ENCODE results near the gene DGKI. TPM values are rescaled to one million over a fixed set of nuclear protein-coding genes. Genes with fewer than 3 reads are reported as not detected.

DGKI gene
- total RNA-seq, 1 experiment from 2014 or later = 0.15 TPM

DNA sequence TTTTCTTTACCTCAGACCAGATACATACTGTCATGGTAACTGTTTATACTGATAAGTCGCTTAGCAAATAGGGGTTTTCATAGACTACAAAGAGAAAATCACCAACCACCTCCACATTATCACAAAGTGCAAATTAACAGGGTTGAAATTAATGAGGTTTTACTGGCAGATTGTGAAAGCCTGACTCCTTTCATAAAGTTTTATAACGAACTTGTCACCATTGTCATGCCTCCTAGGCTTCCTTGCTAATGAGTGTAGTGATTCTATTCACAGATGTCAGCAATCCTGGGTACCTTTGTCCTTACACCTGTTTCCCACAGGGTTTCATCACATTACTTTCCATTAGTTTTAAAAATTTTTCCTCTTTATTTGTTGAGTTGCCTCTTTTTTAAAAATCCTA lies 361.0 kb downstream of the DGKI start (continued):
- TF ChIP-seq, protein P1, sequence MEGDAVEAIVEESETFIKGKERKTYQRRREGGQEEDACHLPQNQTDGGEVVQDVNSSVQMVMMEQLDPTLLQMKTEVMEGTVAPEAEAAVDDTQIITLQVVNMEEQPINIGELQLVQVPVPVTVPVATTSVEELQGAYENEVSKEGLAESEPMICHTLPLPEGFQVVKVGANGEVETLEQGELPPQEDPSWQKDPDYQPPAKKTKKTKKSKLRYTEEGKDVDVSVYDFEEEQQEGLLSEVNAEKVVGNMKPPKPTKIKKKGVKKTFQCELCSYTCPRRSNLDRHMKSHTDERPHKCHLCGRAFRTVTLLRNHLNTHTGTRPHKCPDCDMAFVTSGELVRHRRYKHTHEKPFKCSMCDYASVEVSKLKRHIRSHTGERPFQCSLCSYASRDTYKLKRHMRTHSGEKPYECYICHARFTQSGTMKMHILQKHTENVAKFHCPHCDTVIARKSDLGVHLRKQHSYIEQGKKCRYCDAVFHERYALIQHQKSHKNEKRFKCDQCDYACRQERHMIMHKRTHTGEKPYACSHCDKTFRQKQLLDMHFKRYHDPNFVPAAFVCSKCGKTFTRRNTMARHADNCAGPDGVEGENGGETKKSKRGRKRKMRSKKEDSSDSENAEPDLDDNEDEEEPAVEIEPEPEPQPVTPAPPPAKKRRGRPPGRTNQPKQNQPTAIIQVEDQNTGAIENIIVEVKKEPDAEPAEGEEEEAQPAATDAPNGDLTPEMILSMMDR (IDR thresholded peaks at IDR 0.05 in 2 of 3, conservative IDR thresholded peaks at IDR 0.05 in 1 of 3; ENCODE audit: borderline replicate concordance in 1 of 3, insufficient read depth in 1 of 3, low read depth in 2 of 3, low read length in 2 of 3) = no peak
- TF ChIP-seq SRF (IDR thresholded peaks at IDR 0.05; ENCODE audit: low read depth) (no peak), POLR2A (IDR thresholded peaks at IDR 0.05; ENCODE audit: borderline replicate concordance, extremely low read depth, insufficient read depth, insufficient read length) (no peak), EZH2 (IDR thresholded peaks at IDR 0.05) (no peak), CEBPB (IDR thresholded peaks at IDR 0.05; ENCODE audit: low read depth) (no peak)
- TF ChIP-seq, protein P2, sequence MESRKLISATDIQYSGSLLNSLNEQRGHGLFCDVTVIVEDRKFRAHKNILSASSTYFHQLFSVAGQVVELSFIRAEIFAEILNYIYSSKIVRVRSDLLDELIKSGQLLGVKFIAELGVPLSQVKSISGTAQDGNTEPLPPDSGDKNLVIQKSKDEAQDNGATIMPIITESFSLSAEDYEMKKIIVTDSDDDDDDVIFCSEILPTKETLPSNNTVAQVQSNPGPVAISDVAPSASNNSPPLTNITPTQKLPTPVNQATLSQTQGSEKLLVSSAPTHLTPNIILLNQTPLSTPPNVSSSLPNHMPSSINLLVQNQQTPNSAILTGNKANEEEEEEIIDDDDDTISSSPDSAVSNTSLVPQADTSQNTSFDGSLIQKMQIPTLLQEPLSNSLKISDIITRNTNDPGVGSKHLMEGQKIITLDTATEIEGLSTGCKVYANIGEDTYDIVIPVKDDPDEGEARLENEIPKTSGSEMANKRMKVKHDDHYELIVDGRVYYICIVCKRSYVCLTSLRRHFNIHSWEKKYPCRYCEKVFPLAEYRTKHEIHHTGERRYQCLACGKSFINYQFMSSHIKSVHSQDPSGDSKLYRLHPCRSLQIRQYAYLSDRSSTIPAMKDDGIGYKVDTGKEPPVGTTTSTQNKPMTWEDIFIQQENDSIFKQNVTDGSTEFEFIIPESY (IDR thresholded peaks at IDR 0.05; ENCODE audit: extremely low read depth, insufficient replicate concordance, low read length) = no peak

DNA sequence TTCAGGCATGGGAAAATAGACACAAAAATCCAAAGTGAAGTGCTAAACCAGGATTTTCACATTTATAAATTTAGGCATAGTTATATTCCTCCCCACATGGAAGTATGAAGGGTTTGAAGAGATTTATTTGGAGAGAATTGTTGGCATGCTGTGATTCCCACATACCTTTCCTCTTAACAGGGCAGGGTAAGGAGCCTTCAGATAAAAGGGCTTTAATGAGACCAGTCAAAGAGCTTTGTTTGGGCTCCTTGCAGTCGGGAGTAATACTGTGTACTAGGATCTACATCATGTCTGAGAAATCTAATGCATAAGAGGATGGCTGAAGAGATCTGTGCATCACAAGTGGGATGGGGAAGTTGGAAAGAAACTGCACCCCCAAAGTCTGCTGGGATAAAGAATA lies 362.4 kb downstream of the DGKI start:
- Histone ChIP-seq H2AFZ (ENCODE audit: low read depth, low read length, poor library complexity, severe bottlenecking) (no peak overlapping the region), H3K4me3 (replicated peaks in 1 of 2; ENCODE audit: low read depth in 1 of 2, low read length in 2 of 2) (no peak overlapping the region), H4K20me1 (ENCODE audit: insufficient read depth) (no peaks in the 10 kb centered on the region), H3K27me3 (ENCODE audit: insufficient read depth, low read length) (no peaks in the 10 kb centered on the region), H3K36me3 (ENCODE audit: control insufficient read depth in 1 of 2, insufficient read depth in 2 of 2, low read length in 2 of 2) (no peaks in the 10 kb centered on the region), H3K4me1 (ENCODE audit: control insufficient read depth in 1 of 2, insufficient read depth in 2 of 2, low read length in 2 of 2) (no peaks in the 10 kb centered on the region), H3K4me2 (ENCODE audit: low read length) (no peak overlapping the region), H3K9me3 (ENCODE audit: control insufficient read depth in 1 of 2, insufficient read depth in 1 of 2, low read depth in 1 of 2, low read length in 2 of 2) (no peaks in the 10 kb centered on the region), H3K79me2 (ENCODE audit: insufficient read depth, low read length) (no peaks in the 10 kb centered on the region), H3K27ac (ENCODE audit: low read depth, low read length) (no peak overlapping the region), H3K9ac (ENCODE audit: low read length) (no peak overlapping the region), H3K9me2 (ENCODE audit: insufficient read depth) (no peaks in the 10 kb centered on the region)
- CTCF ChIA-PET = no interaction called here
- ATAC-seq (no peak), DNase-seq (ENCODE audit: low read depth, low spot score) (no peak)
- BruUV-seq (replicated peaks) = no TSS peak
- TF ChIP-seq, protein P3, sequence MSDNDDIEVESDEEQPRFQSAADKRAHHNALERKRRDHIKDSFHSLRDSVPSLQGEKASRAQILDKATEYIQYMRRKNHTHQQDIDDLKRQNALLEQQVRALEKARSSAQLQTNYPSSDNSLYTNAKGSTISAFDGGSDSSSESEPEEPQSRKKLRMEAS (IDR thresholded peaks at IDR 0.05) = no peak
- TF ChIP-seq SRF (IDR thresholded peaks at IDR 0.05; ENCODE audit: low read depth) (no peak), JUND (IDR thresholded peaks at IDR 0.05) (no peak), ELF1 (IDR thresholded peaks at IDR 0.05; ENCODE audit: borderline replicate concordance, low read depth) (no peak)
- TF ChIP-seq, protein P2 (IDR thresholded peaks at IDR 0.05; ENCODE audit: extremely low read depth, insufficient replicate concordance, low read length) = no peak
- TF ChIP-seq, protein P1 (IDR thresholded peaks at IDR 0.05 in 2 of 3, conservative IDR thresholded peaks at IDR 0.05 in 1 of 3; ENCODE audit: borderline replicate concordance in 1 of 3, insufficient read depth in 1 of 3, low read depth in 2 of 3, low read length in 2 of 3) = no peak
- RAD21 ChIA-PET (ENCODE audit: low non-redundant PET in 1 of 2, low total read pairs in 2 of 2, uncharacterized antibody in 2 of 2, unreplicated experiment in 2 of 2) = no interaction called here
- POLR2A ChIA-PET = no interaction called here
- intact Hi-C loops (cut with micrococcal nuclease) = no loop called here

Data from HCT116 (cell line).